NCI-H748 treated with DMSO at 0.1 percent for 48 hours (cell line): Measurements from ENCODE around the gene FHOD1.

Experiments used
- DNase-seq: peaks from one replicate; lab custom pipeline; 2025; lab: John Stamatoyannopoulos, UW

FHOD1 gene

GRCh38 chr16:67247192-67248072, at the start of gene FHOD1:
Gene FHOD1 (minus strand): TSS chr16:67247481. CDS start chr16:67247410, 71 bp downstream.
- DNase-seq, result peak; percentile 83

DNA sequence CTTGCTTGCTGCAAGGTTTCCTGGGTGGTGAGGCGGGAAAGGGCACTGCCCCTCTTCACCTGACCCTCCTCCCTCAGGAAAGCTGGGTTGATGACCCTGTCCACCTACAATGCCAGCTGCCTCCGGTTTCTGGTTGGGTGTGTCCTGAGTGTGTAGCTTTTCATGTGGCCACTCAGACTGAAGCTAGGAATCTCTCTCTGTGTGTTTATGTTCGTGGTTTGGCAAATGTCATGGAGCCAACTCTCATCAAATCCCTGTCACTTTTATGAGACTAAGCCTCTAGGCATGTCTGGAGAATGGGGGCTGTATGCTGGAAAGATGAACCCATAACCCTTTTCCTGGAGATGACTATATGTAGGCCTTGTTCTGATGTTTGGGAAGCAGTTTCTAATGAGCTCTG, 49.1 kb upstream of the FHOD1 start:
- no peak for DNase-seq

- DNase-seq, result no peak
Observed at GRCh38 chr16:67294938-67295361, 47.7 kb upstream of the FHOD1 start.

DNA sequence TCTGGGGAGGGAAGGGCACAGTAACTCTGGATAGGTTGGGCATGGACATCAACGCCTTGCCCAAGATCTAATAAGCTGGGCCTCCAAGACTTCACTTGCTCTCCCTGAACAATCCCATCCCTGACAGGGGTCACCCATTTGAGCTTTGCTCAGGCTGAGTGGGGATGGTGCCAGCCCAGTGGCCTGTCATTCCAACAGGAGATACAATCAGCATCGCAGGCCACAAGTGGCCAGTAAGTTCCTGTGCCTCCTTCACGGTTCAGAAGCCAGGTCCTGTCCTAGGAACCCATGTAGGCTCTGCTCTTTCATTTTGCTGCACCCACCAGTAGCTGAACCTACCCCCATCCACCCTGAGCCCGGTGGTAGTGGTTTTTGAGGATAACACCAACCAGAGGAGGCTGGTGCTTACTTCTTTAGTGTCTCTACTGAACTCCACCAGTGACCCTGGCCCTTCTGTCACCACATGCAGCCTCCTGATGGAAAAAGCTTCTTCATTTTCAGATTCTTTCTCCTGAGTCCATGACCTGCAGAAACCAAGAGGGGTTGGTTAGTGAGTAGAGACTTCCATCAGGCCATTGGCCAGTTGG, 47.0 kb upstream of the FHOD1 start:
- DNase-seq, result no peak

DNA sequence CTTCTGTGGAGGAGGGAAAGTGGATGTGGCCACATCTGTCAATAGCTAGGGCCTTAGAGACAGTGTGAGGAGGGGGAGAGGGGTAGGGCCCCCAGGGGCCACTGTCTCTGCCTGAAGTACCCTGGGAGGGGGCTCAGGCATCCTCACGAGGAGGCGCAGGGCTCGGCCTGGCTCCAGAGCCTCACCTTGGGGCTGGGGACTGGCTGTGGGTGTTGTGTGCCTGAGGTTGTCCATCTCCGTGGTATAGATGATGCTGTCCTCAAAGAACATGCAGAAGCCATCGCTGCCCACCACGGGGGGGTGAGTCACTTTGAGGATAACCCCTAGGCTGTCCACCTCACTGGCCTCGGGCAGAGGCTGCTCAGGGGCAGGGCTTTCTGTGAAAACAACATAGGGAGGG, 44.2 kb upstream of the FHOD1 start:
- no peak for DNase-seq

DNA sequence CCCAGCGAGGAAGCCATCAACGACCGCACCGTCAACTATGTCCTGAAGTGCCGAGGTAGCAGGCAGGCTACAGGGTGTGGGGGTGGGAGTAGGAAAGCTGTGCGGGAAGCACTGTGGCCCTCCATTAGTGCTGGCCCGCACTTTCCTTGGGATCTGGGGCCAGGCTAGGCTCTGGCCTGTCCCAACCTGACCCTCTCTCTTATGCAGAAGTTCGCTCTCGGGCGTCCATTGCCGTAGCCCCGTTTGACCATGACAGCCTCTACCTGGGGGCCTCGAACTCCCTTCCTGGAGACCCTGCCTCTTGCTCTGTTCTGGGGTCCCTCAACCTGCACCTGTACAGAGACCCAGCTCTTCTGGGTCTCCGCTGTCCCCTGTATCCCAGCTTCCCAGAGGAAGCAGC, 40.7 kb upstream of the FHOD1 start:
- DNase-seq, result no peak

GRCh38 chr16:67286441-67287235, 39.4 kb upstream of the FHOD1 start:
- DNase-seq, result no peak

DNA sequence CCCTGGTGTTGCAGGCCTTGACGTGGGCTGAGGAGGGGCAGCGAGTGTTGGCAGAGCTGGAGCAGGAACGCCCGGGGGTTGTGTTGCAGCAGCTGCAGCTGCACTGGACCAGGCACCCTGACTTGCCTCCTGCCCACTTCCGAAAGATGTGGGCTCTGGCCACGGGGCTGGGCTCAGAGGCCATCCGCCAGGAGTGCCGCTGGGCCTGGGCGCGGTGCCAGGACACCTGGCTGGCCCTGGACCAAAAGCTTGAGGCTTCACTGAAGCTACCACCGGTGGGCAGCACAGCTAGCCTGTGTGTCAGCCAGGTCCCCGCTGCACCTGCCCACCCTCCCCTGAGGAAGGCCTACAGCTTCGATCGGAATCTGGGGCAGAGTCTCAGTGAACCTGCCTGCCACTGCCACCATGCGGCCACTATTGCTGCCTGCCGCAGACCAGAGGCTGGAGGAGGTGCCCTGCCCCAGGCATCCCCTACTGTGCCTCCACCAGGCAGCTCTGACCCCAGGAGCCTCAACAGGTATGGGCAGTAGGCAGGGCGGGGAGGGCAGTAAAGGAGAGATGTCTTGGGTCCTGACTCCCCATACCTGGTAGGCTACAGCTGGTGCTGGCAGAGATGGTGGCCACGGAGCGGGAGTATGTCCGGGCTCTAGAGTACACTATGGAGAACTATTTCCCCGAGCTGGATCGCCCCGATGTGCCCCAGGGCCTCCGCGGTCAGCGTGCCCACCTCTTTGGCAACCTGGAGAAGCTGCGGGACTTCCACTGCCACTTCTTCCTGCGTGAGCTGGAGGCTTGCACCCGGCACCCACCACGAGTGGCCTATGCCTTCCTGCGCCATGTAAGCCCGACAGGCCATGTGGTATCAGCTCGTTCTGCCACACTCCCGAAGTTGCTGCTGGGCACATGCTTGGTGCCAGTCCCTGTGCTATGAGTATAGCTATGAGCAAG, 37.7 kb upstream of the FHOD1 start:
- peak; percentile 21 for DNase-seq

DNA sequence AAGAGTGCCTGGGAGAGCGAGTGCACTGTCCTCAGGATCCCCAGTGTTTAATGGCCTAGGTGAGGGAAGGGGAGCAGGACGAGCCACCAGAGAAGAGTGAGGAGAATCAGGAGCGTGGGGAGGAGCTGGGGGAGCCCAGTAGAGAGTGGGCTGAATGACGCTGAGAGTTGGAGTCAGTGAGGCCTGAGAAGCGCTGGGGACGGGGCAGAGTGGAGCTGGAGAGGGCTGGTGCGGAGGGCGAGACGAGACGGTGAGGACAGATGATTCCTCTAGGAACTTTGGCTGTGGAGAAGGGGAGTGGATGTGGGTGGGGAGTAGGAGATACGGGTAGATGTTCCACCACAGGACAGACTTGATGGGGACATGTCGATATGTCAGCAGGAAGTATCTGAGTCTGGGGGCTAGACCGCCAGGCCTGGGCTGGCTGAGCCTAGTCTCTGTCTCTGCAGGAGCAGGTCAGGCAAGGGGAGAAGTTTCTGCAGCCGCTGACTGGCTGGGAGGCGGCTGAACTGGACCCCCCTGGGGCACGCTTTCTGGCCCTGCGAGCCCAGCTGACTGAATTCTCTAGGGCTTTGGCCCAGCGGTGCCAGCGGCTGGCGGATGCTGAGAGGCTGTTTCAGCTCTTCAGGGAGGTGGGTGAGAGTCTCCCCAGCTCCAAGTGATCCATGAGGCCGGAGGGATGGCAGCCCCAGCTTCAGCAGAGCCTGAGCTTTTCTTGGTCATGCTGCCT, 36.7 kb upstream of the FHOD1 start:
- DNase-seq, result no peak

DNA sequence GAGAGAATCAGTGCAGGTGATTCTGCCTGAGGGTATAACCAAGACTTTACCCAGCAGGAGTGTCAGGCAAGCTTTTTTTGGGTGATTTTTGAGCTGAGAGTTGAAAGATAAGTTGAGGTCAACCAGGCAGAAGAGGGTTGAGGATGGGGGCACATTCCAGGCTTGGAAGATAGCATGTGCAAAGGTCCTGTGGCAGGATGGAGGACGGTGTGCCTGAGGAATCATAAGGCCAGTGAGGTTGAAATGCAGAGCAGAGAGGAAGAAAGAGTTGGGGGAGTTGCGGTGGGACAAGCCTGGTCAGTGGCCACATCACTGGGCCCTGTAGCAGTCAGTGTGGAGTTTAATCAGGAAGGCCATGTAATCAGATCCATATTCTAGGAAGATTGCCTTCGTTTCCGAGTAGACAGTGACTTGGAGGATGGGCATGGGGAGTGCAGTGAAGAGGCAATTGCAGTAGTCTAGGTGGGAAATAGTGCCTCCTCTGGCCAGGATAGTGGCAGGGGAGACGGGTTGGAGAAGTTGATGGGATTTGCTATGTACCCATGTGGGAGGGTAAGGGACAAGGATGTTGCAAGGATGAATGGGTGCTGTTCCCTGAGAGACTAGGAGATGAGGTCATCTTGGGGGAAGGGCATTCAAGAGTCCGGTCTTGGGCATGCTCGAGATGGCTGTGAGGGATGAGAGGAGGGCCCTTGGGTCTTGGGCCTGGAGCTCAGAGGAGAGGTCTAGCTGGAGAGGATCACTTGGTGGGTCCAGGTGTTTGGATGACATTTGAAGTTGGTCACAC, 36.0 kb upstream of the FHOD1 start:
- DNase-seq, result no peak

GRCh38 chr16:67282447-67282805, 35.1 kb upstream of the FHOD1 start:
- no peak for DNase-seq

- no peak for DNase-seq
Observed at GRCh38 chr16:67281536-67282446, 34.5 kb upstream of the FHOD1 start.

- DNase-seq, result no peak
Observed at GRCh38 chr16:67280090-67281015, 33.1 kb upstream of the FHOD1 start.

- DNase-seq, result peak; percentile 15
Observed at GRCh38 chr16:67279296-67280089, 32.2 kb upstream of the FHOD1 start, which contains the start of gene PLEKHG4. Gene PLEKHG4 (plus strand): TSS chr16:67279532. CDS start chr16:67280045, 513 bp downstream.

DNA sequence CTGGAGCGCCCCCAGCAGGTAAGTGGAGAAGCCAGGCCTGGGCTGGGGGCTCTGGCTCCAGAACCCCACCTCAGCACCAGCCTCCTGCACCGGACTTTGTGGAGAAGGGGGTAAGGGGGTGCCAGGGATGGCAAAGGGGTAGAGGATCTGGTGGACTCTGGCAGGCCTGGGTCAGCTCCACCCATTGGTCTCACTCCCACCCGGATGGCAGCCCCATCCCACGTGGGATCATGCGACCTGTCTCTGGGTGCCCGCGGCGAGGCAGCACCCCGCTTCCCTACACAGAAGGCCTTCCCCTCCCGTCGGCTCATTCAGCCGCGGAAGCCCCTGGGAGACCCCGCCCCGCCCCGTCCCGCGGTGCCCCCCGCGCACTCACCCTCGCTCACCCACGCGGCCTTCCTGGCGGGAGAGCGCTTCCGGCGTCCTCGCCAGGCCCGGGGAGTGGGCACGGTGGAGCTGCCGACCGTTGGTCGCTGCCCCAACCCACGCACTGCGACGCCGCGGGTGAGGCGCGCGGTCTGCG, 31.6 kb upstream of the FHOD1 start:
- no peak for DNase-seq

GRCh38 chr16:67277999-67278772, 30.9 kb upstream of the FHOD1 start:
- DNase-seq, result no peak
